HG03135 (cell line): ENCODE data around the gene ARIH1.
"Not testable (repeated sequence)": the region's sequence is repeated elsewhere in the genome, so short reads cannot be mapped to it uniquely, and the experiment has no call there.

Experiments used
- ATAC-seq: cut with Tn5 transposase; IDR thresholded peaks from one replicate; pipeline ENCODE4 v1.9.1; 2021; ENCODE audit warnings: mild to moderate bottlenecking, moderate library complexity; ENCODE audit not compliant: unreplicated experiment

Gene ARIH1

GRCh38 chr15:72473614-72474465 lies at the start of gene ARIH1:
ARIH1 (plus strand) TSS chr15:72474330; CDS start chr15:72474640, 310 bp downstream.
- ATAC-seq, result peak; percentile 81

- no peak for ATAC-seq
Observed at GRCh38 chr15:72426753-72427152, 47.4 kb upstream of the ARIH1 start.

- ATAC-seq, result no peak
Observed at GRCh38 chr15:72437650-72438316, 36.3 kb upstream of the ARIH1 start.

GRCh38 chr15:72442848-72443247 lies 31.3 kb upstream of the ARIH1 start:
- ATAC-seq, result not testable (repeated sequence)

GRCh38 chr15:72445426-72445825 lies 28.7 kb upstream of the ARIH1 start:
- no peak for ATAC-seq

- ATAC-seq, result no peak
Observed at GRCh38 chr15:72450805-72451204, 23.3 kb upstream of the ARIH1 start.

GRCh38 chr15:72451224-72451623 lies 22.9 kb upstream of the ARIH1 start:
- ATAC-seq, result no peak

- no peak for ATAC-seq
Observed at GRCh38 chr15:72456684-72457083, 17.4 kb upstream of the ARIH1 start.

- ATAC-seq, result no peak
Observed at GRCh38 chr15:72460402-72460801, 13.7 kb upstream of the ARIH1 start.

- ATAC-seq, result no peak
Observed at GRCh38 chr15:72463702-72464101, 10.4 kb upstream of the ARIH1 start.

GRCh38 chr15:72464251-72464650 lies 9.9 kb upstream of the ARIH1 start:
- ATAC-seq, result no peak

- no peak for ATAC-seq
Observed at GRCh38 chr15:72468103-72468502, 6.0 kb upstream of the ARIH1 start.

- no peak for ATAC-seq
Observed at GRCh38 chr15:72472992-72473610, 1.0 kb upstream of the ARIH1 start.

- ATAC-seq, result peak; percentile 14
Observed at GRCh38 chr15:72474466-72474911, 359 bp downstream of the ARIH1 start.

- ATAC-seq, result peak; percentile 34
Observed at GRCh38 chr15:72474912-72475628, 940 bp downstream of the ARIH1 start.

- ATAC-seq, result no peak
Observed at GRCh38 chr15:72475674-72476073, 1.5 kb downstream of the ARIH1 start.

- ATAC-seq, result not testable (repeated sequence)
Observed at GRCh38 chr15:72476330-72476729, 2.2 kb downstream of the ARIH1 start.

- ATAC-seq, result no peak
Observed at GRCh38 chr15:72481015-72481659, 7.0 kb downstream of the ARIH1 start.

GRCh38 chr15:72482275-72482674 lies 8.1 kb downstream of the ARIH1 start:
- ATAC-seq, result no peak

- ATAC-seq, result no peak
Observed at GRCh38 chr15:72483279-72483678, 9.1 kb downstream of the ARIH1 start.
